ENCODE results near the gene LCE3B. TPM values are rescaled to one million over a fixed set of nuclear protein-coding genes. Genes with fewer than 3 reads are reported as not detected.

The LCE3B gene
- polyA plus RNA-seq, 1 donor from 2014 or later = not detected

DNA sequence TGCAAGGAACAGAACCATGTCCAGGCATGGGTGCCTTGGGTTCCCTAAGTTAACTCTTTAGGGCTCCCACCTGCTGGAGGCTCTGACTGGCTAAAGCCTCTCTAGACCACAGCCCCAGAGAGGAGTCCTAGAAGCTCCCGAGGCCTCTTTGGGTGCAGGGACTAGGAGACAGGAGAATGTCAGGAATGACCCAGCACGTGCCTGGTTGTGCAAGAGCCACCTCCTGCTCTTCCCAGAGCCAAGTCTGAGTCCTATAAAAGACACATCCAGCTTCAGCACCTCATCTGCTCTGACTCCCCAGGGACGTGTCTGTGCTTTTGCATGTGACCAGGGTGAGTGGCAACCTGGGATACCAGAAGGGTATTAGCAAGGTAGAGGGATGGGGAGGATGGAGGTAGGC lies 49.5 kb downstream of the LCE3B start, which contains the start of gene LCE2D:
Gene LCE2D, plus strand, starts transcription at position 283 of the 400 bp plus-strand sequence. CDS start 726 bp downstream, outside the sequence.
- no peaks in the 10 kb centered on the region for H3K27me3 ChIP-seq (ENCODE audit: insufficient read depth, low read depth, low read length)
- no peak within 1 kb of the TSS for H3K4me3 ChIP-seq (ENCODE audit: low read length)
- H4K20me1 ChIP-seq (ENCODE audit: insufficient read depth) = no peaks in the 10 kb centered on the region
- no peak within 1 kb of the TSS for H3K4me2 ChIP-seq (ENCODE audit: low read length)
- H3K9me3 ChIP-seq (ENCODE audit: low read length) = peaks cover 5% of the 10 kb centered on the region
- H3K9me2 ChIP-seq (ENCODE audit: insufficient read depth, low read length) = no peaks in the 10 kb centered on the region
- H3K9ac ChIP-seq (ENCODE audit: low read length) = no peak within 1 kb of the TSS
- no peak for TF ChIP-seq MXI1 (conservative IDR thresholded peaks at IDR 0.05; ENCODE audit: poor library complexity, severe bottlenecking)
- TF ChIP-seq CTCF (IDR thresholded peaks at IDR 0.05; ENCODE audit: poor library complexity, severe bottlenecking) = no peak
- TF ChIP-seq, protein P1, sequence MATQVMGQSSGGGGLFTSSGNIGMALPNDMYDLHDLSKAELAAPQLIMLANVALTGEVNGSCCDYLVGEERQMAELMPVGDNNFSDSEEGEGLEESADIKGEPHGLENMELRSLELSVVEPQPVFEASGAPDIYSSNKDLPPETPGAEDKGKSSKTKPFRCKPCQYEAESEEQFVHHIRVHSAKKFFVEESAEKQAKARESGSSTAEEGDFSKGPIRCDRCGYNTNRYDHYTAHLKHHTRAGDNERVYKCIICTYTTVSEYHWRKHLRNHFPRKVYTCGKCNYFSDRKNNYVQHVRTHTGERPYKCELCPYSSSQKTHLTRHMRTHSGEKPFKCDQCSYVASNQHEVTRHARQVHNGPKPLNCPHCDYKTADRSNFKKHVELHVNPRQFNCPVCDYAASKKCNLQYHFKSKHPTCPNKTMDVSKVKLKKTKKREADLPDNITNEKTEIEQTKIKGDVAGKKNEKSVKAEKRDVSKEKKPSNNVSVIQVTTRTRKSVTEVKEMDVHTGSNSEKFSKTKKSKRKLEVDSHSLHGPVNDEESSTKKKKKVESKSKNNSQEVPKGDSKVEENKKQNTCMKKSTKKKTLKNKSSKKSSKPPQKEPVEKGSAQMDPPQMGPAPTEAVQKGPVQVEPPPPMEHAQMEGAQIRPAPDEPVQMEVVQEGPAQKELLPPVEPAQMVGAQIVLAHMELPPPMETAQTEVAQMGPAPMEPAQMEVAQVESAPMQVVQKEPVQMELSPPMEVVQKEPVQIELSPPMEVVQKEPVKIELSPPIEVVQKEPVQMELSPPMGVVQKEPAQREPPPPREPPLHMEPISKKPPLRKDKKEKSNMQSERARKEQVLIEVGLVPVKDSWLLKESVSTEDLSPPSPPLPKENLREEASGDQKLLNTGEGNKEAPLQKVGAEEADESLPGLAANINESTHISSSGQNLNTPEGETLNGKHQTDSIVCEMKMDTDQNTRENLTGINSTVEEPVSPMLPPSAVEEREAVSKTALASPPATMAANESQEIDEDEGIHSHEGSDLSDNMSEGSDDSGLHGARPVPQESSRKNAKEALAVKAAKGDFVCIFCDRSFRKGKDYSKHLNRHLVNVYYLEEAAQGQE (IDR thresholded peaks at IDR 0.05; ENCODE audit: borderline replicate concordance) = no peak
- no peak for TF ChIP-seq POLR2AphosphoS5 (IDR thresholded peaks at IDR 0.05)
- no peak for TF ChIP-seq TAF1 (IDR thresholded peaks at IDR 0.05; ENCODE audit: low read depth)
- TF ChIP-seq EP300 (conservative IDR thresholded peaks at IDR 0.05; ENCODE audit: poor library complexity, severe bottlenecking) = no peak
- TF ChIP-seq SMC3 (conservative IDR thresholded peaks at IDR 0.05; ENCODE audit: poor library complexity) = no peak
- no peak for TF ChIP-seq EZH2 (IDR thresholded peaks at IDR 0.05; ENCODE audit: borderline replicate concordance, insufficient read depth, low read length, poor library complexity, severe bottlenecking)
- H2AFZ ChIP-seq (ENCODE audit: low read depth, low read length) = no peak within 1 kb of the TSS
- H3K27ac ChIP-seq (ENCODE audit: low read length) = no peak within 1 kb of the TSS
- H3K79me2 ChIP-seq (replicated peaks; ENCODE audit: insufficient read depth, low read length) = no peaks in the 10 kb centered on the region
- H3K36me3 ChIP-seq (ENCODE audit: insufficient read depth, low read length) = no peaks in the 10 kb centered on the region
- H3F3A ChIP-seq (ENCODE audit: insufficient read depth, low read length, poor library complexity, severe bottlenecking) = no peaks in the 10 kb centered on the region

Small RNA genes within 50 kb of the gene (small RNA-seq; reads per million reads assigned to genes)
- 0 reads per million in 3 experiments for gene LCE3A
- gene LCE3B = 0 reads per million in 3 experiments

Other genes starting within 250 kb of the LCE3B start
- gene CRNN, start 199.5 kb upstream of the LCE3B start, polyA plus RNA-seq = not detected in 2 replicates
- gene LCE5A, start 103.0 kb upstream of the LCE3B start, polyA plus RNA-seq = not detected in 2 replicates
- not detected in 2 replicates for gene CRCT1, start 99.3 kb upstream of the LCE3B start, polyA plus RNA-seq
- not detected in 2 replicates for gene LCE3E, start 47.0 kb upstream of the LCE3B start, polyA plus RNA-seq
- not detected in 2 replicates for gene LCE3D, start 33.3 kb upstream of the LCE3B start, polyA plus RNA-seq
- not detected in 2 replicates for gene LCE3C, start 13.6 kb upstream of the LCE3B start, polyA plus RNA-seq
- gene LCE3A, start 9.3 kb downstream of the LCE3B start, polyA plus RNA-seq = not detected in 2 replicates
- not detected in 2 replicates for gene LCE2D, start 49.6 kb downstream of the LCE3B start, polyA plus RNA-seq
- gene LCE2C, start 61.5 kb downstream of the LCE3B start, polyA plus RNA-seq = not detected in 2 replicates
- not detected in 2 replicates for gene LCE2B, start 72.3 kb downstream of the LCE3B start, polyA plus RNA-seq
- gene LCE2A, start 84.5 kb downstream of the LCE3B start, polyA plus RNA-seq = not detected in 2 replicates
- not detected in 2 replicates for gene LCE4A, start 94.3 kb downstream of the LCE3B start, polyA plus RNA-seq
- gene KPRP, start 144.2 kb downstream of the LCE3B start, polyA plus RNA-seq = not detected in 2 replicates
- gene LCE1F, start 161.3 kb downstream of the LCE3B start, polyA plus RNA-seq = not detected in 2 replicates
- not detected in 2 replicates for gene LCE1E, start 172.4 kb downstream of the LCE3B start, polyA plus RNA-seq
- gene LCE1D, start 182.9 kb downstream of the LCE3B start, polyA plus RNA-seq = not detected in 2 replicates
- not detected in 2 replicates for gene LCE1C, start 192.8 kb downstream of the LCE3B start, polyA plus RNA-seq
- gene LCE1B, start 198.2 kb downstream of the LCE3B start, polyA plus RNA-seq = not detected in 2 replicates
- gene LCE1A, start 213.7 kb downstream of the LCE3B start, polyA plus RNA-seq = not detected in 2 replicates
- not detected in 2 replicates for gene LCE6A, start 229.0 kb downstream of the LCE3B start, polyA plus RNA-seq
- gene LCE7A, start 246.2 kb downstream of the LCE3B start, polyA plus RNA-seq = not detected in 2 replicates

All from neural cell (in vitro differentiated cells).